Embryonic facial prominence (tissue), 1 donor: ENCODE measurements around the gene MAN2A2.
"Not testable (repeated sequence)": the region's sequence is repeated elsewhere in the genome, so short reads cannot be mapped to it uniquely, and the experiment has no call there.

Experiments
- DNase-seq: peaks from one replicate; pipeline ENCODE4 v3.0.0-alpha.2; 2016; ENCODE audit errors: extremely low spot score

The MAN2A2 gene

DNA sequence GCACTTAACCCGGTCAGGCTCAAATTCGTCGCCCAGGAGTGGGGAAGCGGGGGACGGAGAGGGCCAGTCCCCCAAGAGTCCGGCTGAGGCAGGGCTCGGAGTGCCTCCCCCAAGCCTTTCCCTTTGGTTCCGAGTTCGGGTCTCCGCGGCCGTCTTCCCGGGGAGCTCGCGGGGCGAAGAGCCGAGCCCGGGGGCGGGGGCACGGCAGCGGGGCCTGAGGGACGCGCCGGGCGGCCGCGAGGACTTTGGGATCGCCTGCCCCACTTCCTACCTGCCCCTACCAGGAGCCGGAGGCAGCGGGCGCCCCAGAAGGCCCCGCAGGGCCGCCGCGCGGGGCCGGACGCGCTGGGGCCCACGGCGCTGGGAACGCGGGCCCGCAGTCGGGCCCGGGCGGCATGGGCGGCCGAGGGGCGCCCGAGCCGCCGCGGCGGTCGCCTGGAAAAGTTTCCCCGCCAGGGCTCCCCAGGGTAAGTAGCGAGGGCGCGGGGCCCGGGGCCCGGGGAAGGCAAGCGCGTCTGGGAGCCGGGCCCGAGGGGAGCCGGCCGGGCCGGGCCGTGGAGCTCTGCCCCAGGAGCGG is 31.9 kb upstream of the MAN2A2 start:
- no peak for DNase-seq

DNA sequence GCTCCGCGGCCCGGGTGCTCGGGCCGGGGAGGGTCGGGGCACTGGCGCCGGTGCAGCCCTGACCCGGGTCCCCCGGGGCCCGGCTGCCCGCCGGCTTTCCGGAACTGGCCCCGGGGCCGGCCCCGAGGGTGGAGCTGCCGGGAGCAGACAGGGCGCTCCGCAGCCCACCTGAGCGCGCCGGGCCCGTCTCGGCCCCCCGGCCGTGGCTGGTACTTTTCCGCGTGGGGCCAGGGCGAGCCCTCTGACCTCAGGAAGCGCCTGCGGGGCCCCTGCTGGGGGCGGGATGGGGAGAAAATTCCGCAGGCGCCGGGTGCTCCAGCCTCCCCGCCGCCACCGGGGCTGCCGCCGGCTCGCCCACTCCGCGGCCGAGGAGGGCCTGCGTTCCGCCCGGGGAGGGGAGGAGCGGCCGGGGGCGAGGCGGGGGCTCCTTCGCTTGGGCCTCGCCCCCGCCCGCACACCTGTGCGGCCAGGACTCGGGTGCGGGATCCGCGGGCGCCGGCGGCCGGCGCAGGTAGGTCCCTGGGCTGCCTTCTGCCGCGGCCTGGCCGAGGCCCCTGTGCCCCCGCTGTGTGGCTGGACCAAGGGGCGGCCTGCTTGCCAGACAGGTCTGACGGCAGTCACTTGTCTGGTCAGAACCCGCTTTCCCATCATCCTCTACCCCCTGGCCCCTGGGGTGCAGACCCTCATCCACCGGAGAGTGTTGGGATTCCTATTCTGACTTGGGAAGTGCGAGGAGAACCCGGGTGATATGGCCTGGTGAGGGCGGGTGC is 31.2 kb upstream of the MAN2A2 start:
- no peak for DNase-seq

DNA sequence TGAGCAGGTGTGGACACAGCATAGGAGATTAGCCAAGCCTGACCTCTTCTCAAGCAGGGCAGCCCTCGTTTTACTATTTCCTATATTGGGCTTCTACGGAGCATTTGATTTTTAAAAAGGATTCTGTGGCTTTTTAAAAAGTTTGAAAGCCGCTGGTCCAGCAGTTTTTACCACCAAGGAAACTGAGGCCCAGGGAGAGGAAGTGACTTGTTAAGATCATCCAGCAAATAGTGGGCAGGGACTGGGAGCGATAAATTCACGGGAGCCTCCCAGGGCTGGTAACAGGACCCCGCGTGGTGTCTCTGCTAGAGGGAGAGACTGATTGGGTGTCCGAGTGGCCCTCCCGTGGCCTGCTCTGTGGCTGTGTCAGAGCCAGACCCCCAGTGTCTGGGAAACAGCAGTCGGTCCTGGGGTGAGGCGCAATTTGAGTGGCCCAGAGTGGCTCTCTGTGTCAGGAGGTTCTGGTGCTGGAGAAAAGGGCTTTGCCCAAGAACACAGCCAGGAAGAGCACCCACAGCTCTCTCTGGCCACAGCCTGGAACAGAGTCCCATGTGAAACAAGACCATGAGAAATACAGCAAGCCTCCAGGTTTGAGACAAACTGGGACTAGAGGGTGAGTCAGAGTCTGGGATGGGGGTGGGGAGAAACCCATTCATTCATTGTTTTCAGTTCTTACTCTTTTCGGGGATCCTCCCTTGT is 30.5 kb upstream of the MAN2A2 start:
- DNase-seq, result no peak

- DNase-seq, result no peak
Measured at GRCh38 chr15:90873488-90873997, 29.6 kb upstream of the MAN2A2 start.

DNA sequence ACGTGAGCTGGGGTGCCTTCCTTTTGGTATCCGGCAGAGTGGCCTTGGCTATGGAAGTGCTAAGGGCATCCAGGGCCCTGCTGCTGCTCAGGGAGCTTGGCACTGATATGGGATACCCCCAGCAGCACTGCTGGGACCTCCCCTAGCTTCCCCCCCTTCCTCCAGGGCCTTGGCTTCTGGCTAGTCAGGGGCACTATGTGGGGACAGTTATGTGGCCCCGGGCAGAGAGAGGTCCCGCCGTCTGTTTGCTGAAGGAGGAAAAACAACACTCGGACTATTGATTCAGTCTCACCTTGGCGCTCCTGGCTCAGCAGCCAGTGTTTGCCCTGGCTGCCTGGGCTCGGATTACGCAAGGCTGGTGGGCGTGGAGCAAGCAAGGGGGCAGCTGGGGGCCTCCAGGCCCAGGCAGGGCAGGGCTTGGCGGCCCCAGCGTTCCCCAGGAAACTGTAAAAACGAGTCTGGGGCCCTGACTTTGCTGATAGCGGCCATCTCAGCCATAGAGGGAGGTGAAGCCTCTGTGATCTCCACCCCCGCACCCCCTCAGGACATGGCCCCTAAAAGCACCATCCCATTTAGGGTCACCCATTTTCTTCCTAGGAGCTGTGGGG is 29.0 kb upstream of the MAN2A2 start:
- no peak for DNase-seq

DNA sequence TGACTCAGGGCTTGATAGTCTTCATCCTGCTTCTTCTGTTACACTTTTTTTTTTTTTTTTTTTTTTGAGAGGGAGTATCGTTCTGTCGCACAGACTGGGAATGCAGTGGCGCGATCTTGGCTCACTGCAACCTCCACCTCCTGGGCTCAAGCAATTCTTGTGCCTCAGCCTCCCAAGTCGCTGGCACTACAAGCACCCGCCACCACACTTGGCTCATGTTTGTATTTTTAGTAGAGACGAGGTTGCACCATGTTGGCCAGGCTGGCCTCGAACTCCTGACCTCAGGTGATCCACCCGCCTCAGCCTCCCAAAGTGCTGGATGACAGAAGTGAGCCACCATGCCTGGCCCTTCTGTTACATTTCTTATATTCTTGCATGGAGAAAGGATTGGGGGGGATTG is 28.1 kb upstream of the MAN2A2 start:
- not testable (repeated sequence) for DNase-seq

DNA sequence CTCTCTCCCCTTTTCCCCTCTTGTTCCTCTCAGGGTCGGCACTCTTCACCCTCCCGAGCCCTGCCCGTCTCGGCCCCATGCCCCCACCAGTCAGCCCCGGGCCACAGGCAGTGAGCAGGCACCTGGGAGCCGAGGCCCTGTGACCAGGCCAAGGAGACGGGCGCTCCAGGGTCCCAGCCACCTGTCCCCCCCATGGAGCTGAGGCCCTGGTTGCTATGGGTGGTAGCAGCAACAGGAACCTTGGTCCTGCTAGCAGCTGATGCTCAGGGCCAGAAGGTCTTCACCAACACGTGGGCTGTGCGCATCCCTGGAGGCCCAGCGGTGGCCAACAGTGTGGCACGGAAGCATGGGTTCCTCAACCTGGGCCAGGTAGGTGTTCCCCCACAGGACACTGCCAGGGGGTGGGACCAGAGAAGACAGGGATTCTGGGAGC is 27.5 kb upstream of the MAN2A2 start:
- DNase-seq, result no peak

- DNase-seq, result no peak
Measured at GRCh38 chr15:90876046-90876445, 27.1 kb upstream of the MAN2A2 start.

GRCh38 chr15:90876512-90877170 is 26.5 kb upstream of the MAN2A2 start:
- no peak for DNase-seq

DNA sequence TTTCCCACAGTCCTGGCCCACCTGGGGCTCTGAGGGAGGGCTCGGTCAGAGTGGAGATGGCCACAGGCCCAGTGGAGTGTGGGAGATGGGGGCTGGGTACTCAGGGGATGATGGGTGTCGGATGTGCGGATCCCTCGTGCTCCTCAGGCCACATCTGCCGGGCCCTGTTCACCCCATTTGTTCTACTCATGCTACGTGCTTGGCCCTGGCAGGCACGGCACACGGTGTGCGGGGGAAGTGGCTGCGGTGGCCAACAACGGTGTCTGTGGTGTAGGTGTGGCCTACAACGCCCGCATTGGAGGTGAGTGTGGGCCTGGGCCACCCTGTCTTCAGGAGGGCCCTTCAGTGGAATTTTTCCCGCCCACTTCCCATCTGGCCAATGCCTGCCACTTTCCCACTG is 25.8 kb upstream of the MAN2A2 start:
- DNase-seq, result no peak

DNA sequence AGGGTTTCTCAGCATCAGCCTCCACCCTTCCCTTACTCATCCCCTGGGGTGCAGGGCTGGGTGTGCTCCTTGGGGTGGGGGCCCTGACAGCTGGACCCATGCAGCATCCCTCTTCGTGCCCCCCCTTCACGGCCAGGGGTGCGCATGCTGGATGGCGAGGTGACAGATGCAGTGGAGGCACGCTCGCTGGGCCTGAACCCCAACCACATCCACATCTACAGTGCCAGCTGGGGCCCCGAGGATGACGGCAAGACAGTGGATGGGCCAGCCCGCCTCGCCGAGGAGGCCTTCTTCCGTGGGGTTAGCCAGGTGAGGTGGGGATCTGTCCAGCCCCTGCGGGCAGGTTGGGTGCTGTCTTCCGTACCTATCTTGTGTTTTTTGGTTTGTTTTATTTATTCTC is 25.1 kb upstream of the MAN2A2 start:
- DNase-seq, result no peak

- no peak for DNase-seq
Measured at GRCh38 chr15:90878660-90879059, 24.4 kb upstream of the MAN2A2 start.

DNA sequence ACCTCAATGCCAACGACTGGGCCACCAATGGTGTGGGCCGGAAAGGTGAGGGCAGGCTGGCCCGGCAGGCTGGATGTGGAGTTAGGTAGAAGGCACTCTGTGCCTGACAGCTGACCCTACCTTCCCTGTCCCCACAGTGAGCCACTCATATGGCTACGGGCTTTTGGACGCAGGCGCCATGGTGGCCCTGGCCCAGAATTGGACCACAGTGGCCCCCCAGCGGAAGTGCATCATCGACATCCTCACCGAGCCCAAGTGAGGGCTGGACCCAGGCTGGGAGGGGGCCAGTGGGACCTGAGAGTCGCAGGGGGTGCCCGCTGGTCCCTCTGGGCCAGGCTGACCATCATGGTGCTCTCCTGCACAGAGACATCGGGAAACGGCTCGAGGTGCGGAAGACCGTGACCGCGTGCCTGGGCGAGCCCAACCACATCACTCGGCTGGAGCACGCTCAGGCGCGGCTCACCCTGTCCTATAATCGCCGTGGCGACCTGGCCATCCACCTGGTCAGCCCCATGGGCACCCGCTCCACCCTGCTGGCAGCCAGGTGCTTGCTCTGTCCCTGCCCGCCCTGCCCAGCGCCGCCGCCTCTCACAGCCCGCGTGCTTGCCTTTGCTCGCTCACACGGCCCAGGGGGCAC is 23.3 kb upstream of the MAN2A2 start:
- no peak for DNase-seq

DNA sequence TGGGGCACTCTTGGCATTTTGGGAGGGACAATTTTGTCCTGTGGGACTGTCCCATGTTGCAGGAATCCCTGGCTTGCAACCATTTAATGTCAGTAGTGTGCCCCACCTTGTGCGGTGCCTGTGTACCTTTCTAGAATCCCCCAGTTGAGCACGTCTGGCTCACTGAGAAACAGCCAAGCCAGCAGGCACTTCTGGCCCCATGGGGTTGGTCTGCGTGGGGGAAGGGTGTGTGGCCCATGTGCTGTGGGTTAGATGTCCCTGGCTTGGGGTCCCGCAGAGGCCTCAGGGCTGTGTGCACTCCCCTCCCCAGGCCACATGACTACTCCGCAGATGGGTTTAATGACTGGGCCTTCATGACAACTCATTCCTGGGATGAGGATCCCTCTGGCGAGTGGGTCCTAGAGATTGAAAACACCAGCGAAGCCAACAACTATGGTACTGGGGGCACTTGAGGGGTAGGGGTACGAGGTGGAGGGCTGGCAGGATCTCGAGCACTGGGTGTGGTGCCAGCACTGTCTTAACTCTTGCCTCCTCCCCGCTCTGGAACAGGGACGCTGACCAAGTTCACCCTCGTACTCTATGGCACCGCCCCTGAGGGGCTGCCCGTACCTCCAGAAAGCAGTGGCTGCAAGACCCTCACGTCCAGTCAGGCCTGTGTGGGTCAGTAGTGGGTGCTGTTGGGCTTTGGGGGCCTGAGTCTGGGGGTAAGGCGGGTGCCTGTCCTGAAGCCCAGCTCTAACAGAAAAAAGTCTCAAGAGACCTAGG is 22.5 kb upstream of the MAN2A2 start:
- DNase-seq, result no peak

GRCh38 chr15:90881181-90881977 is 21.7 kb upstream of the MAN2A2 start:
- DNase-seq, result no peak

DNA sequence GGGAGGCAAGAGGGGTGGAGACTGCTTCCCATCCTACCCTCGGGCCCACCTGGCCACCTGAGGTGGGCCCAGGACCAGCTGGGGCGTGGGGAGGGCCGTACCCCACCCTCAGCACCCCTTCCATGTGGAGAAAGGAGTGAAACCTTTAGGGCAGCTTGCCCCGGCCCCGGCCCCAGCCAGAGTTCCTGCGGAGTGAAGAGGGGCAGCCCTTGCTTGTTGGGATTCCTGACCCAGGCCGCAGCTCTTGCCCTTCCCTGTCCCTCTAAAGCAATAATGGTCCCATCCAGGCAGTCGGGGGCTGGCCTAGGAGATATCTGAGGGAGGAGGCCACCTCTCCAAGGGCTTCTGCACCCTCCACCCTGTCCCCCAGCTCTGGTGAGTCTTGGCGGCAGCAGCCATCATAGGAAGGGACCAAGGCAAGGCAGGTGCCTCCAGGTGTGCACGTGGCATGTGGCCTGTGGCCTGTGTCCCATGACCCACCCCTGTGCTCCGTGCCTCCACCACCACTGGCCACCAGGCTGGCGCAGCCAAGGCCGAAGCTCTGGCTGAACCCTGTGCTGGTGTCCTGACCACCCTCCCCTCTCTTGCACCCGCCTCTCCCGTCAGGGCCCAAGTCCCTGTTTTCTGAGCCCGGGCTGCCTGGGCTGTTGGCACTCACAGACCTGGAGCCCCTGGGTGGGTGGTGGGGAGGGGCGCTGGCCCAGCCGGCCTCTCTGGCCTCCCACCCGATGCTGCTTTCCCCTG is 21.0 kb upstream of the MAN2A2 start:
- DNase-seq, result no peak

DNA sequence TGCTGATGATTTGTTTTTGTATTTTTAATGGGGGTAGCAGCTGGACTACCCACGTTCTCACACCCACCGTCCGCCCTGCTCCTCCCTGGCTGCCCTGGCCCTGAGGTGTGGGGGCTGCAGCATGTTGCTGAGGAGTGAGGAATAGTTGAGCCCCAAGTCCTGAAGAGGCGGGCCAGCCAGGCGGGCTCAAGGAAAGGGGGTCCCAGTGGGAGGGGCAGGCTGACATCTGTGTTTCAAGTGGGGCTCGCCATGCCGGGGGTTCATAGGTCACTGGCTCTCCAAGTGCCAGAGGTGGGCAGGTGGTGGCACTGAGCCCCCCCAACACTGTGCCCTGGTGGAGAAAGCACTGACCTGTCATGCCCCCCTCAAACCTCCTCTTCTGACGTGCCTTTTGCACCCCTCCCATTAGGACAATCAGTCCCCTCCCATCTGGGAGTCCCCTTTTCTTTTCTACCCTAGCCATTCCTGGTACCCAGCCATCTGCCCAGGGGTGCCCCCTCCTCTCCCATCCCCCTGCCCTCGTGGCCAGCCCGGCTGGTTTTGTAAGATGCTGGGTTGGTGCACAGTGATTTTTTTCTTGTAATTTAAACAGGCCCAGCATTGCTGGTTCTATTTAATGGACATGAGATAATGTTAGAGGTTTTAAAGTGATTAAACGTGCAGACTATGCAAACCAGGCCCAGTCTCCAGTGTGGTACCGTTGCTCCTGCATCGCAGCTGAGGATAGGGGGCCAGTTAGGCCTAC is 20.1 kb upstream of the MAN2A2 start:
- DNase-seq, result no peak

- no peak for DNase-seq
Measured at GRCh38 chr15:90883526-90883975, 19.6 kb upstream of the MAN2A2 start.
